GM23248 (cell line): ENCODE data around the gene SKAP1. TPM values are rescaled to one million over a fixed set of nuclear protein-coding genes. Genes with fewer than 3 reads are reported as not detected.

Experiments used
- DNase-seq: peaks from one replicate; pipeline ENCODE4 v3.0.0-alpha.2; 2015
- H2AFZ ChIP-seq: fragments of 200-600 bp; sonication (generic); 2 replicates; pipeline ENCODE4 v1.6.1; 2016; ENCODE audit warnings: antibody characterized with exemption
- H3F3A ChIP-seq: fragments of 200-600 bp; sonication (generic); 2 replicates; pipeline ENCODE4 v1.6.1; 2016; ENCODE audit warnings: mild to moderate bottlenecking, antibody characterized with exemption, mixed run types; ENCODE audit not compliant: insufficient read depth
- H3K27ac ChIP-seq: fragments of 200-600 bp; sonication (generic); 2 replicates; pipeline ENCODE4 v1.5.1; 2016; ENCODE audit warnings: mild to moderate bottlenecking
- H3K27me3 ChIP-seq: fragments of 200-600 bp; sonication (generic); replicated peaks from 2 replicates; pipeline ENCODE4 v1.6.1; 2016; ENCODE audit warnings: mild to moderate bottlenecking; ENCODE audit not compliant: insufficient read depth
- H3K36me3 ChIP-seq: fragments of 200-600 bp; sonication (generic); 2 replicates; pipeline ENCODE4 v1.6.1; 2016; ENCODE audit warnings: low read depth, mild to moderate bottlenecking
- H3K4me1 ChIP-seq: fragments of 200-600 bp; sonication (generic); 2 replicates; pipeline ENCODE4 v1.6.1; 2016; ENCODE audit warnings: mild to moderate bottlenecking; ENCODE audit not compliant: insufficient read depth
- H3K4me2 ChIP-seq: fragments of 200-600 bp; sonication (generic); one replicate; pipeline ENCODE4 v1.6.1; 2016; ENCODE audit warnings: mild to moderate bottlenecking; ENCODE audit not compliant: unreplicated experiment
- H3K4me3 ChIP-seq: fragments of 200-600 bp; sonication (generic); 2 replicates; pipeline ENCODE4 v1.5.1; 2016; ENCODE audit warnings: mild to moderate bottlenecking
- H3K79me2 ChIP-seq: fragments of 200-600 bp; sonication (generic); 2 replicates; pipeline ENCODE4 v1.6.1; 2016; ENCODE audit warnings: mild to moderate bottlenecking; ENCODE audit not compliant: insufficient read depth
- H3K9ac ChIP-seq: fragments of 200-600 bp; sonication (generic); 2 replicates; pipeline ENCODE4 v1.6.1; 2016; ENCODE audit warnings: mild to moderate bottlenecking
- H3K9me2 ChIP-seq: fragments of 200-600 bp; sonication (generic); 2 replicates; pipeline ENCODE4 v1.6.1; 2016; ENCODE audit warnings: mixed run types, mild to moderate bottlenecking, moderate library complexity; ENCODE audit not compliant: insufficient read depth
- H3K9me3 ChIP-seq: fragments of 200-600 bp; sonication (generic); one replicate; pipeline ENCODE4 v1.6.1; 2017; ENCODE audit warnings: low read depth
- H4K20me1 ChIP-seq: fragments of 200-600 bp; sonication (generic); 2 replicates; pipeline ENCODE4 v1.6.0; 2016; ENCODE audit not compliant: insufficient read depth
- EZH2 ChIP-seq: fragments of 200-600 bp; sonication (generic); IDR thresholded peaks from 2 replicates; pipeline ENCODE4 v1.6.1; 2018; ENCODE audit warnings: antibody characterized with exemption, mild to moderate bottlenecking; ENCODE audit not compliant: insufficient read depth, poor library complexity, severe bottlenecking
- EZH2phosphoT487 ChIP-seq: fragments of 200-600 bp; sonication (generic); IDR thresholded peaks from 2 replicates; pipeline ENCODE4 v1.6.1; 2018; ENCODE audit warnings: antibody characterized with exemption, moderate library complexity, mild to moderate bottlenecking, low read depth; ENCODE audit not compliant: insufficient read depth
- WGBS, 2 experiments: methylation state at CpG; one replicate each; pipeline ENCODE4 v1.1.6; 2015 to 2017; ENCODE audit warnings: low lambda C conversion rate in 2 of 2, low coverage in 1 of 2; ENCODE audit errors: missing lambda C conversion rate in 2 of 2; 5-methylcytosine and 5-hydroxymethylcytosine counted together
- in situ Hi-C: fragments of 300-500 bp; cut with MboI; formaldehyde crosslinking; loops from 2 replicates; pipeline ENCODE4 v1.15.0; 2020
- polyA plus RNA-seq: library from polyadenylated mRNA; unstranded; fragments of >200 nt; fragmentation: Nextera tagmentation; extraction: Ambion mirVana; gene quantifications from 2 replicates; pipeline ENCODE4 v1.2.1, GENCODE V29; 2016
- total RNA-seq: library from RNA; depleted of rRNA; stranded (reverse); fragments of >200 nt; shearing (Covaris generic); gene quantifications from 2 replicates; pipeline ENCODE4 v1.2.3, GENCODE V29; 2014

SKAP1 gene
- total and polyA plus RNA-seq, 2 experiments from 2014 or later, result not detected

GRCh38 chr17:48194097-48194550 is 235.9 kb downstream of the SKAP1 start:
- no peaks in the 10 kb centered on the region for H3K4me1 ChIP-seq
- 27 to 31% methylated on average over 5 of the region's 5 CpGs for WGBS, 2 experiments
- H3K9ac ChIP-seq, result no peak overlapping the region
- no peak overlapping the region for H3K4me2 ChIP-seq
- no peaks in the 10 kb centered on the region for H3F3A ChIP-seq
- in situ Hi-C loops, result no loop called here
- no peaks in the 10 kb centered on the region for H3K9me2 ChIP-seq
- peak; percentile 42 for DNase-seq
- H3K27me3 ChIP-seq, result peaks cover 68% of the 10 kb centered on the region
- H3K9me3 ChIP-seq, result no peaks in the 10 kb centered on the region
- TF ChIP-seq EZH2phosphoT487, result no peak
- no peak for TF ChIP-seq EZH2
- H2AFZ ChIP-seq, result no peak overlapping the region
- no peak overlapping the region for H3K4me3 ChIP-seq
- no peaks in the 10 kb centered on the region for H3K79me2 ChIP-seq
- no peak overlapping the region for H3K27ac ChIP-seq
- H4K20me1 ChIP-seq, result no peaks in the 10 kb centered on the region
- H3K36me3 ChIP-seq, result no peaks in the 10 kb centered on the region

DNA sequence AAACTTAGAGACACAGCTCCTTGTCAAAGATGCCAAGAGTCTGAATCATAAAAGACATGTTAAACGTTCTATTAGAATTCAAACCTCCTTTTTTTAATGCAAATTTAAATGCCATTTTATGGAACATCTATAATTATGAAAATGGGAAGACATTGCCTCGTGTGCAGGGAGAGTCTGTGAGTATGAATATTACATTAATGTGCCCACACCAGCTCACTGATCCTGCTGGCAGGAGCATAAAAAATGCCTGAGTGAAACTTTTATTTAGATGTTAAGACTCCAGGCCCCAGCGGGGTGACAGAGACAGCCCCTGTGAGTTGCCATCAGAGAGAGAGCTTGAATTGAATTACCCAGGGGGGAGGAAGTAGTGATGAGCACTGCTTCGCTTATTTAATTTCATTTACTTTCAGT is 237.7 kb downstream of the SKAP1 start:
- no peaks in the 10 kb centered on the region for H3K79me2 ChIP-seq
- no peaks in the 10 kb centered on the region for H3F3A ChIP-seq
- no peak overlapping the region for H3K27ac ChIP-seq
- H3K4me2 ChIP-seq, result no peak overlapping the region
- TF ChIP-seq EZH2 (no peak), EZH2phosphoT487 (no peak)
- 39 to 43% methylated on average over 4 of the region's 4 CpGs for WGBS, 2 experiments
- in situ Hi-C loops, result no loop called here
- H3K36me3 ChIP-seq, result no peaks in the 10 kb centered on the region
- no peaks in the 10 kb centered on the region for H3K9me3 ChIP-seq
- no peak overlapping the region for H3K4me3 ChIP-seq
- DNase-seq, result no peak
- no peak overlapping the region for H2AFZ ChIP-seq
- no peaks in the 10 kb centered on the region for H4K20me1 ChIP-seq
- H3K9me2 ChIP-seq, result no peaks in the 10 kb centered on the region
- H3K9ac ChIP-seq, result no peak overlapping the region
- no peaks in the 10 kb centered on the region for H3K4me1 ChIP-seq
- H3K27me3 ChIP-seq, result peaks cover 70% of the 10 kb centered on the region

DNA sequence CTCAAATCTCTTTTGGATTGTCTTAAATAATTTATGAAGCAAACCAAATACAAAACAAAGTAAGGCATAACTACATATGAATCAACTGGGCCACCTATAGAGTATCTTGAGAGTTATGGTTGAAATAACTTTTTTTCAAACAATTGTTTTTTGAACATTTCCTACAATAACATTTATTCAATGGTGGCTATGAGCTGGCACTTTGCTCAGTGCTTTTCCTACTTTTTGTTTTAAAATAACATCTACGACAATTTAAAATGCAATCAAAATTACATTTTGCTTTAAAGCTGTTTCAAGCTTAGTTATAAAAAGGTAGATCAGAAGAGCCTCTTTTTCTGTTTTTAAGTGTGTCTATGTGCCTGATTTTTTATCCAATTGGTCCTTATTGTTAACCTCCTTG is 238.7 kb downstream of the SKAP1 start:
- no peak for DNase-seq
- H3K4me2 ChIP-seq, result no peak overlapping the region
- no peak for TF ChIP-seq EZH2
- no peak for TF ChIP-seq EZH2phosphoT487
- no peaks in the 10 kb centered on the region for H4K20me1 ChIP-seq
- no peak overlapping the region for H2AFZ ChIP-seq
- no peaks in the 10 kb centered on the region for H3K9me2 ChIP-seq
- H3K4me1 ChIP-seq, result no peaks in the 10 kb centered on the region
- in situ Hi-C loops, result no loop called here
- no peak overlapping the region for H3K27ac ChIP-seq
- H3K27me3 ChIP-seq, result peaks cover 70% of the 10 kb centered on the region
- H3K36me3 ChIP-seq, result no peaks in the 10 kb centered on the region
- no peaks in the 10 kb centered on the region for H3K79me2 ChIP-seq
- H3K9ac ChIP-seq, result no peak overlapping the region
- H3K9me3 ChIP-seq, result no peaks in the 10 kb centered on the region
- 50 to 80% methylated on average over 1 of the region's 1 CpG for WGBS, 2 experiments
- no peak overlapping the region for H3K4me3 ChIP-seq
- no peaks in the 10 kb centered on the region for H3F3A ChIP-seq

DNA sequence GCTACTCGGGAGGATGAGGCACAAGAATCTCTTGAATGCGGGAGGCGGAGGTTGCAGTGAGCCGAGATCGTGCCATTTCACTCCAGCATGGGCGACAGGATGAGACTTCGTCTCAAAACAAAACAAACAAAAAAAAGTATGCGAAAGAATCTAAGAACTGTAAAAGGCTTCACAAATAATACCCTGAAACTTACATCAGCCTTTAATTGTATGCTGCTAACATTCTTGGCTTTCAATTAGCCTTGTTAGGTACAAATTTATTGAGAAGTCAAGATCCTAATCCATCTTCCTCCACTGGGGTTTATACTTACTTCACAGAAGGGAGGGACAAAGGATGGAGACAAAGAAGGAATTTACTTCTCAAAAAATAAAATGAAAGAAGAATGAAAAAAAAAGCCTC is 239.1 kb downstream of the SKAP1 start:
- in situ Hi-C loops, result no loop called here
- Histone ChIP-seq H3K79me2 (no peaks in the 10 kb centered on the region), H3K4me2 (no peak overlapping the region), H3K9me3 (no peaks in the 10 kb centered on the region), H4K20me1 (no peaks in the 10 kb centered on the region), H2AFZ (no peak overlapping the region), H3K36me3 (no peaks in the 10 kb centered on the region), H3K27ac (no peak overlapping the region), H3K9ac (no peak overlapping the region), H3K9me2 (no peaks in the 10 kb centered on the region), H3F3A (no peaks in the 10 kb centered on the region), H3K4me3 (no peak overlapping the region), H3K27me3 (peaks cover 69% of the 10 kb centered on the region), H3K4me1 (no peaks in the 10 kb centered on the region)
- DNase-seq, result no peak
- 91 to 92% methylated on average over 8 of the region's 8 CpGs for WGBS, 2 experiments
- no peak for TF ChIP-seq EZH2
- no peak for TF ChIP-seq EZH2phosphoT487
